MM.1S (cell line): Measurements from ENCODE around the gene MON2.

Experiments
- CTCF ChIP-seq: fragments of 300-600 bp; sonication (generic); IDR thresholded peaks from 2 replicates; pipeline ENCODE4 v1.5.1; 2016; ENCODE audit warnings: antibody characterized with exemption, low read length, mixed read lengths
- EZH2phosphoT487 ChIP-seq: fragments of 300-600 bp; sonication (generic); IDR thresholded peaks from 2 replicates; pipeline ENCODE4 v1.6.1; 2018; ENCODE audit warnings: antibody characterized with exemption, low read length

- TF ChIP-seq CTCF: no peak
- TF ChIP-seq EZH2phosphoT487: no peak
Measured at GRCh38 chr12:62632411-62632918, 165.8 kb downstream of the MON2 start.
